HG03442 (cell line): ENCODE results near the gene MGST2.

Source experiments
- ATAC-seq: cut with Tn5 transposase; IDR thresholded peaks from one replicate; pipeline ENCODE4 v1.9.1; 2021; ENCODE audit warnings: mild to moderate bottlenecking, moderate library complexity; ENCODE audit not compliant: unreplicated experiment

Gene MGST2

GRCh38 chr4:139669335-139669734 lies 3.7 kb downstream of the MGST2 start:
- no peak for ATAC-seq

- ATAC-seq: no peak
These were observed 4.3 kb downstream of the MGST2 start for GRCh38 chr4:139669890-139670289.

GRCh38 chr4:139670775-139671174 lies 5.2 kb downstream of the MGST2 start:
- ATAC-seq: no peak

- ATAC-seq: no peak
These were observed 6.6 kb downstream of the MGST2 start for GRCh38 chr4:139672215-139672614.

GRCh38 chr4:139672732-139673131 lies 7.1 kb downstream of the MGST2 start:
- ATAC-seq: no peak

- ATAC-seq: no peak
These were observed 9.4 kb downstream of the MGST2 start for GRCh38 chr4:139674875-139675550.

GRCh38 chr4:139675651-139676050 lies 10.0 kb downstream of the MGST2 start:
- no peak for ATAC-seq

- ATAC-seq: no peak
These were observed 10.7 kb downstream of the MGST2 start for GRCh38 chr4:139676365-139676764.

GRCh38 chr4:139676913-139677585 lies 11.4 kb downstream of the MGST2 start:
- no peak for ATAC-seq

GRCh38 chr4:139682309-139682708 lies 16.7 kb downstream of the MGST2 start:
- ATAC-seq: no peak

- no peak for ATAC-seq
These were observed 17.1 kb downstream of the MGST2 start for GRCh38 chr4:139682741-139683151.

- no peak for ATAC-seq
These were observed 18.7 kb downstream of the MGST2 start for GRCh38 chr4:139684351-139684750.

- no peak for ATAC-seq
These were observed 19.6 kb downstream of the MGST2 start for GRCh38 chr4:139685180-139685579.

GRCh38 chr4:139686130-139686529 lies 20.5 kb downstream of the MGST2 start:
- no peak for ATAC-seq

GRCh38 chr4:139686988-139687387 lies 21.4 kb downstream of the MGST2 start:
- ATAC-seq: no peak

- no peak for ATAC-seq
These were observed 23.6 kb downstream of the MGST2 start for GRCh38 chr4:139689093-139689722.

- ATAC-seq: no peak
These were observed 24.8 kb downstream of the MGST2 start for GRCh38 chr4:139690419-139690818.

- ATAC-seq: no peak
These were observed 26.8 kb downstream of the MGST2 start for GRCh38 chr4:139692309-139693012.

GRCh38 chr4:139694522-139695107 lies 29.0 kb downstream of the MGST2 start:
- no peak for ATAC-seq

- ATAC-seq: no peak
These were observed 30.9 kb downstream of the MGST2 start for GRCh38 chr4:139696491-139696890.
